HG02973 (cell line): ENCODE results near the gene LYSMD2.
"Not testable (repeated sequence)": the region's sequence is repeated elsewhere in the genome, so short reads cannot be mapped to it uniquely, and the experiment has no call there.

Experiments
- ATAC-seq: cut with Tn5 transposase; IDR thresholded peaks from one replicate; pipeline ENCODE4 v1.9.1; 2021; ENCODE audit warnings: moderate library complexity; ENCODE audit not compliant: unreplicated experiment

The LYSMD2 gene, protein sequence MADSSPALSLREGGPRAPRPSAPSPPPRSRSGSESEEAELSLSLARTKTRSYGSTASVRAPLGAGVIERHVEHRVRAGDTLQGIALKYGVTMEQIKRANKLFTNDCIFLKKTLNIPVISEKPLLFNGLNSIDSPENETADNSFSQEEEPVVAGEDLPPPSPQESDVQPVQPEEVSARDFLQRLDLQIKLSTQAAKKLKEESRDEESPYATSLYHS

DNA sequence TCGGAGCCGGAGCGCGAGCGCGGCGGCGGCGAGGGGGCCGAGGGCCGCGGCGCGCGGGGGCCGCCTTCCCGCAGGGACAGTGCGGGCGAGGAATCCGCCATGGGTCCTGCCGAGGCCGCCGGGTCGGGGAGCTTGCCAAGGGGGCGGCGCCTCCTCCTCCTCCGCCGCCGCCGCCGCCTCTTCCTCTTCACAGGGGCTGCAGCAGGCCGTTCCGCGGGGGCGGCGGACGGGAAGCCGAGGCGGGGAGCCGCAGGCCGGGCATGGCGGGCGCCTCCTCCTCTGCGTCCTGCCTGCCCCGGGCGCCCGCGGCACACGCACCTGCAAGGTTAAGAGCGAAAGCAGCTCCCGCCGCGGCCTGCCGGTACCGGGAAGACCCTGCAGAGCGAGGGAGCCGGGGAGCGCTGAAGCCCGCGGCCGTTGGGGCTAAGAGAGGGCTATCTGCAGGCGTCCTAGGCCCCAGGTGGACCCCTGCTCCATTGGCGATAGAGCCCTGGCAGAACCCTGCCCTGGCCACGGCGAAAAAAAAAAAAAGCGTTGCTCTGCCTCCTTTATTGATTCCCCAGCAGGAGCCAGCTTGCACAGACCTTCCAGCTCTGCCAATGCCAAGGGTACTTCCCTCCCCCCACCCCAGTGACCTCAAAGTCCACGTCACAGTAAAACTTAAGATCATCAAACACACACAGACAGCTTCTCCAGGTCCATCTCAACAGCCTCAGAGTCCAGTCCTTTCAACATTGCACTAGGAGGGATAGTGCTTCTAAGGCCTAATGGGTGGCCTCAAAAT is at the start of gene LYSMD2:
TSS of gene LYSMD2 (minus strand) at position 134 of the 784 bp plus-strand sequence. CDS start at position 101, 33 bp downstream.
- peak; percentile 46 for ATAC-seq

DNA sequence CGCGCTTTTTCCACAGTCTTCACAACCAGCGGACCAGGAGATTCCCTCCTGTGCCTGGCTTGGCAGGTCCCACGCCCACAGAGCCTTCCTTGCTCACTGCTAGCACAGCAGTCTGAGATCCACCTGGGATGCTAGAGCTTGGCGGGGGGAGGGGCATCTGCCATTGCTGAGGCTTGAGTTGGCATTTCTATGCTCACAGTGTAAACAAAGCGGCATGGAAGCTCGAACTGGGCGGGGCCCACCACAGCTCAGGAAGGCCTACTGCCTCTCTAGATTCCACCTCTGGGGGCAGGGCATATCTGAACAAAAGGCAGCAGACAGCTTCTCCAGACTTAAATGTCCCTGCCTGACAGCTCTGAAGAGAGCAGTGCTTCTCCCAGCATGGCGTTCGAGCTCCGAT is 49.7 kb upstream of the LYSMD2 start:
- not testable (repeated sequence) for ATAC-seq

DNA sequence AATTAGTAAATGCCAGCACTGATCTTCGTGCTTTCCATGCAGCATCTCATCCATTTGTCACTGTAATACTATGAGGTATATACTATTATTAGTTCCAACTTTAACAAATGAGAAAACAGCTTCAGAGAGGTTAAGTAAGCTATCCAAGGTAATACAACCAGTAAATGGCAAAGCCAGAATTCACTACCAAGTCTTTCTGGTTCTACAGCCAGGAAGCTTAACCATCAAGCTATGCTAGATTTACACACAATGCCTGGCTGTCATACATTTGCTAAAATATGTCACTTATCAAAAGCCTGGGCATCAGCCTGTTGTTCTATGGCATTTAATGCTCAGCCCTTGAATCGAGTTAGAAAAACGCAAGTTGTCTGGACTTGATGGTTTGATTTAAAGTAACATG is 46.5 kb upstream of the LYSMD2 start:
- ATAC-seq, result no peak

DNA sequence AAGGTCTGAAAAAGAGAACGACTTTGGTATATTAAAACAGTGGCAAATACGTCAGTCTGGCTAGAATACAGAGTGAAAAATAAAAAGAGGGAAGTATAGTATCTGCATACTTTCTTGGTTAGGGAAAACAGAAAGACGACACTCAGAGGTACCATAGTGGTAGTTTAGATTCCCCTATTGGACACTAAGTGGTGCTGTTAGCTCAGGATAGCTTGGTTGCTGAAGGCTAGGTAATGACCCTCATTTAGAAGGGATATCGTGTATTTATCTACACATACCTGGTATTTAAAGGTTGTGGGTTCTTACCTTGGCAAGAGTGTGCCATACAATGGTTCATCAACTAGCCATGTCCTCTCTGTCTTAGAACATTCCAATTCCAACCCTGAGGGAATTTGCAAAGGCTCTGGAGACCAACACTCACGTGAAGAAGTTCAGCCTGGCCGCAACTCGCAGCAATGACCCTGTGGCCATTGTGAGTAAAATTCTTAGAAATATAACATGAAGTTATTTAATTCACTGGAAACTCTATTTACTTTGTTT is 45.0 kb upstream of the LYSMD2 start:
- no peak for ATAC-seq

DNA sequence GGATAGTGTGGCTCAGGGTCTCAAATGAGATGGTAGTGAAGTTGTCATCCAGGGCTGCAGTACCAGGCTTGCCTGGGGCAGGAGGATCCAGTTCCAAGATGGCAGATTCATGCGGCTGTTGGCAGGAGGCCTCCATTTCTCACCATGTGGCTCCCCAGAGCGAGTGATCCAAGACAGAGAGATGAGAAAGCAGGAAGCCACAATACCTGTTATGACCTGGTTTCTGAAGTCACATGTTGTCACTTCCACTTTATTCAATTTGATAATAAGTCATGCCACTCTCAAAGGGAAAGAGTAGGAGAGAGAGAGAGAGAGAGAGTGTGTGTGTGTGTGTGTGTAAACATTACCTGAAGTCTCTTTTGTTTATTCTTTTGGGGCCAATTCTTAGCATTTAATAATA is 44.1 kb upstream of the LYSMD2 start:
- no peak for ATAC-seq

DNA sequence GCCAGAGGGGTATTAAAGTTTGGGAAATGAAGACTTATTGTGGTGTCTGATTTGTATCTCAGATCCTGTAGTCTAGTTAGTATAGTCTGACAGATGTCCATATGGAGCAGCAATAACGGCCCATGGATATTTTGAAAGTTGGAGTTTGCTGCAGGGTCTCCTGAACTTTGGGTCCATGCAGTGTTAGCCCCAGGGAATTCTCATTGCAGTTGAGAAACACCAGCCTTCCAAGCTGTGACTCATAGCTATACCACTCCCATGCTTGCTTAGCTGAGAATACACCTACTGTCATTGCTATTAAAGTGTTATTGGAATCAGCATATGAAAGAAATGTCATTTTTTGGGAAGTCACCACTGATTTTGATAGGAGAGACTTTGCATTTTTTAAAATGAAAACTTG is 43.2 kb upstream of the LYSMD2 start:
- no peak for ATAC-seq

DNA sequence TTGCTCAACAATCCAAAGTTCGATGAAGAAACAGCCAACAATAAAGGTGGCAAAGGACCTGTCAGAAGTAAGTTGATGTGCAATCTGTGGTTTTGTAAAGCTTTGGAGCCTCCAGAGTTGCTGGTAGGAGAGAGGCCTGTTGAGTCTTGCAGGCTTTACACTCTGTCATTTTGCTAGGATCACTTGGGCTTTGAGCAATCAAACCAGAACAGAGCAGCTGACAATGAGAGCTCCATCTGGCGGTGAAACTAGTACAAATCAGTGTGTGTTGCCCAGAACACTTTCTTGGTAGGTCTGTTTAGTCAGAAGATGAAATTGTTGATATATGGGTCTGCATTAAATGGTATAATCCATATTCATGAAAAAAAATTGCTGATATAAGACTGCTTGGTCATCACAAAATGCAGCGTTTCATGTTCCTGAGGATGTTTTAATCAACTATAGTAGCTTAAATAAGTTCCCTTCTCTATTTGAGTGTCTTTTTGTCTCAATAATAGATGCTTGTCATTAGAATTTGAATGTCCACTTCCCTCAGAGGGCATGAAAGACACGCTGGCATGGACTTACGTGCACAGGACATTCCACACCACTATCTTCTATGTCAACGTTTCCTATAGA is 39.6 kb upstream of the LYSMD2 start:
- peak; percentile 48 for ATAC-seq

DNA sequence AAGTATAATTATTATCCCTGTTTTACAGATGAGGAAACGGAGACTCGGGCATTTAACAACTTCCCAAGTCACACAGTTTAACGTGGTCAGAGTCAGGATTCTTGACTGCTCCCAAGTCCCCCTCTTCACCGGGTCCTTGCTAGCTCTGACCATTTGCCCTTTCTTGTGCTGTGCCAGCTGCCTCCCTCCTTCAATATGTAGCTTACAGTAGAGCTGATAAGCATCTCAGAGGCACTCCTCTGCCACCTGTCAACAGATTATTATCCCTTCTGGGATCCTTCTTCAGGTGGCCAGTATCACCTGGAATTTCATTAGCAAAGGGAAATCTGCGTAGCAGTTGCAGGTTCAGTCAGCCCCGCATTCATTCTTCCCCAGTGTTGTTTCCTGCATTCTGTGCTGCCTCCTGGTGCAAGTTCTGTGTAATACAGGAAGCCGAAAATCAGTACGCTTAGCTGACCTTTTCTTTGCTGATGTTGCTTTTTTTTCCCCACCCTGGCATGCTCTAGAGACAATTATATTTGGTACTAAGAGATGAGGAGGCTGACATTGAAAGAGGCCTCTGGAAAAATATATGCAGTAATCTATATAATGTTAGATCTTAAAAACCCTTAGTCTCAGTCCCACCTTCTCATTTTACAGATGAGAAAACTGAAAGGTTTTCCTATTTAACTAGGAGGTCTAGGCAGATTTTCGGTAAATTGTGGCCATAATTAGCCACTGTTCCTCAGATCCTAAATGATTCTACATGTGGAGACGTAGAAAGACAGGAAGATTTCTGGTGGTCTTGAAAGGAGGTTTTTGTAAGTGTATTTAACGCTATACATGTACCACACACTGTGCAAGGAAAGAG is 38.7 kb upstream of the LYSMD2 start:
- ATAC-seq, result no peak

DNA sequence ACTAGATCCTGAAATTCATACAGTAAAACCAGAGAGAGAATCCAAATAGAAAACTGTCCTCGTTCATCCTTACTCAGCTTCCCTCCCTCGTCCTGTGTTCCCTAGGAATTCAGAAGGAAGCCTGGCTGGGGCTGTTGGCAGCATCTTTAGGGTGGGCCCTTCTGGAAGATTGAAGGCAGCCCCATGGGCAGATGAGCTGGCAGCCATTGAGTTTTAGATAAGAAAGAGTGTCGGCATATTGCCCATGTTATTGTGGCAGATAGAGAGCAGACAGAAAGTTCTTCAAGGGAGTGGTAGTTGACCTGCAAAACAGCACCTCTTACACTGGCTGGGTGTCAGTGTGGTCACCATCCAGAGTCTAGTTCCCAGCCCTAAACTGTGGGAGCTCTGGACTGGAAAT is 37.5 kb upstream of the LYSMD2 start:
- no peak for ATAC-seq

DNA sequence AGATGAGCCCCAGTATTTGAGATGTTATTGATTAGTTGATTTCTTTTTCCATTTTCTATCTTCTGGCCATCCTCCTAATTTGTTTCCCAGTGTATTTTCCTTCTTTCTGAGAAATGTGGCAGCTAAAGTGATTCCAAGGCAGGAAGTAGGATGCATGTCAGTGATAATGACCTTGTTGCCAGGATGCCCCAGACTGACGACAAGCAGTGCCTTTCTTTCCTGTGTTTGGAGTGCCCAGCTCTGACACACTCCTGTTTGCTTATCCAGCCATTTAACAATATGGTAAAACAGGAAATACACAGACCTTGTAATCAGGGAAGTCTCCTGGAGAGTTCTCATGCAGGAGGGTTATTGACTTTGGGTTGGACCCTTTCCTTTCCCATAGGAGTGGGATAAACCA is 34.3 kb upstream of the LYSMD2 start:
- ATAC-seq, result no peak

DNA sequence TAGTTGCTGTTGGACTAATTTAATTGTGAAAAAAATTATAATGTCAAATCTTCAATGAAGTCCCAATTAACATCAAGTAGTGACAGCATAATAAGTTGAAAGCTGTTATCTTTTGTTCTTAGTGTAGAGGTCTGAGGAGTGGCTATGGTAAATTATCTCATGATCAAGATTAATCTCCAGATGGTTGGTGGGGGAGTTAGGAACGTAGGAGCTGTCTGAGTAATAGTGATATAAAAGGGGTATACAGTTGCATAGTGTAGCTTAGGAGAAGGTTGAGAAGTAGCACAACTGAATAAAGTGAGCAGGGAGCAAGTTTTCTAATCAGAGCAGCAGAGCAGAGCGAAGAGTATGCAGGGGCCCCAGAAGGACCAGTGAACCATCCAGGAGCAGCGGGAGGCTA is 33.4 kb upstream of the LYSMD2 start:
- no peak for ATAC-seq

DNA sequence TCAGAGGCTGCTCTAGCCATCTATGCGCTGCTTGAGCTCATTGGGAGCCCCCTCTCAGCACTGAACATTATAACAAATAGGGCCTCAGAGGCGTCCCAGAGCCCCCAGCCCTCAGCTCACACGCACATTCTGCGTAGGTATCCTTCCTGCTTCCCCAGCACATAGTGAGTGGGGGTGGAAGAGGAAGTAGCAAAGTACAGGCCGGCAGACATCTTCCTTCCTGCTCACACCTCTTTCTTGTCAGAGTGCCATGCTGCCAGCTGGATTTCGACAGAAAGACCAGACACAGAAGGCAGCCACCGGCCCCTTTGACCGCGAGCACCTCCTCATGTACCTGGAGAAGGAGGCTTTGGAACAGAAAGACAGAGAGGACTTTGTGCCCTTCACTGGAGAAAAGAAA is 30.6 kb upstream of the LYSMD2 start:
- no peak for ATAC-seq

DNA sequence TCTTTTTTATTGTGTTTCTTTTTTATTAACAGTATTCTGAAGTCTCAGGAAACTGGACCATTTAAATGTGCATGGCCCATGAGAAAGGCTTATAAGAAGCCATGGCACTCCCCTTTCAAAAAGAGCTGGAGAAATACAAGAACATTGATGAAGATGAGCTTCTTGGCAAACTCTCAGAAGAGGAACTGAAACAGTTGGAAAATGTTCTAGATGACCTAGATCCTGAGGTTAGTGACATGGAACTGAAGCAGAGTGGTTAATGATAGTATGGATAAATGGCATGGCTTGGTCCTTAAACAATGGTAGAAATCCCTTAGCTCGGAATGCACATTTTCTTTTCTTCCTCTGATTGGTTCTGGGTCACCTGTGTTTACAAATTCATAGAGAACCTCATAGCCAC is 28.9 kb upstream of the LYSMD2 start:
- no peak for ATAC-seq

DNA sequence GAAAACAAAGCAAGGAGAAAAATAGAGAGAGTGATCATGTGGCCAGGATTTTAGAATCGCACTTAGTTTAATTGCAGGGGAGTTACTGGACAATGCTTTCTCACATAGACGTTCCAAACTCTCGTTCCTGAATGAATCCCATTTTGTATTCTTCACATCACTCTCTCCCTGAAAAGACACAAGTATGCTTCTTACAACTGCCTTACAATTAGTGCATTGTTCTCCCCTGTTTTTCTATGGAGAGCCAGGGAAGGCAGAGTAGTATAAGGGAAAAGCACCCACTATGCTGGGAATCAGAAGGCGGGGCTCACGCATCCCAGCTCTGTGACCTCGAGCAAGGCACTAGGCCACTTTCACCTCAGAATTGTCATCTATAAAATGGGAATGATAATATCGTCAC is 28.3 kb upstream of the LYSMD2 start:
- ATAC-seq, result no peak

DNA sequence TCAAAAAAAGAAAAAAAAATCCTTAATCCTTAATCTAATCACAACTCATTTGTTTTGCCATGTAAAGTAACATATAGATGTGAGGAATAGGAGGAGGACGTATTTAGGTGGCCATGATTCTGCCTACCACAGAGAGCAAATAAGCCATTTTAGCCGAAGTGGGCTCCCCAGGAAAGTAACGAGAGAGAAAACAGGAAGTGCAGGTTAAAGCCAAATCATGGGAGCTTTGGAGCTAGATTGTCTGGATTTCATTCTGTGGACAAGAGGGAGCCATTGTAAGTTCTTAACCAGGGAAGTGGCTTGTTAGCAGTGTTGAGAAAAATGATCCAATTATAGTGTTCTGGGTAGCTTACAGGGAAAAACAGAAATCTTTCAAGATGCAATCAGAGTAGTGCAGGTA is 23.4 kb upstream of the LYSMD2 start:
- ATAC-seq, result no peak

DNA sequence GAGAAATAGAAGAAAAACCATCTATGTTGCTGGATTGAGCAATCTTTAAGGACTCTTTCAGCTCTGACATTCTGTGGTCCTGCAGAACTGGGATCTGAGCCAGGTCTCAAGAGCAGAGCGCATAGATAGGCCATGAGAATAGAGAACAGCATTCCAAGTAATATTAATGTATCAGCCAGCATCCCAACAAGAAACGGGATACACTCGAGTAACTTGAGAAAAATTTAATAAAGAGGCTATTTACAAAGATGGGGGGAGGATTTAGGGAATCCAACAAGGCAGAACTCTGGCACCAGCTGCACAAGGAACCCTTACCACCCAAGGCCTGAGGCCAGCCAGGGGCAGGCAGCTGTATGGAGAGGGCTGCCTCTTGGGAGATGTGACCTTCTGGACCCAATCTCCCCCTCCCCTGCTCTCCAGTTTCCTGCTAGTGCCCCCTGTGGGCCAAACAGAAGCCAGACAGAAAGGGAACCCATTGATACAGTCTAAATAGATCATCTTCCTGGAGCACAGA is 22.2 kb upstream of the LYSMD2 start:
- no peak for ATAC-seq

DNA sequence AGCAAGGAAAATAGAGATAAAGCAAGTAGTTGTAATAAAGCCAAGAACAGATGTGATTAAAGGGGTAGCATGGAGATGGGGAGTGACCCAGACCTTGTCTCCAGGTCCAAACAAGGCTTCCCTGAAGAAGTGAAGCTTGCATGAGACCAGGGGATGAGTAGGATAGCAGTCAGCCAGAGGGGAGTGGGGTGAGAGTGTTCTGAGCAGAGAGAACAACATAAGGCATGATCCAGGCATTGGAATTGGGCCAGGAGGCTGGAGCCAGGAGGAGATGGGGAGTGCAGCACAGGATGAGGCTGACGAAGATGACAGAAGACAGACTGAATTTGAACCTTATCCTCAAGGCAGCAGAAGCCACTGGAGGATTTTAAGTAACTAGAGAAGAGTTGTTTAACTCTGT is 21.2 kb upstream of the LYSMD2 start:
- ATAC-seq, result no peak

DNA sequence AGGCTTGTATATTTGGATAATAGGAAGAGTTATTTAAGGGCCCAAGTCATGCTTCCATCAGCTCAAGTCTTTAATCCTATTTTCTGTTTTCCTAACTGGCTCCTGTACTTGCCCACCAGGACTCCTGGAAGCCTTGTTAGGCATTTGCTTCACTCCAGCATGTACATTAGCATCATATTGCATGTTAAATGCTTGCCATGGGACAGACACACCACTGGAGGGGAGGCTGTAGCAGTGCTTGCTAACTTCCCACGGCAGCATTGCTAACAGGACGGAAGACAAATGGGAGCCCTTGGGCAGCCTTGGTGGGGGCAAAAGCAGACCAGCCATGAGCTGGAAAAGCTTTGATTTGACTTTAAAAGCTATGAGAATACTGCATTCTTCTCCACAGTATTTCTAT is 20.0 kb upstream of the LYSMD2 start:
- no peak for ATAC-seq

DNA sequence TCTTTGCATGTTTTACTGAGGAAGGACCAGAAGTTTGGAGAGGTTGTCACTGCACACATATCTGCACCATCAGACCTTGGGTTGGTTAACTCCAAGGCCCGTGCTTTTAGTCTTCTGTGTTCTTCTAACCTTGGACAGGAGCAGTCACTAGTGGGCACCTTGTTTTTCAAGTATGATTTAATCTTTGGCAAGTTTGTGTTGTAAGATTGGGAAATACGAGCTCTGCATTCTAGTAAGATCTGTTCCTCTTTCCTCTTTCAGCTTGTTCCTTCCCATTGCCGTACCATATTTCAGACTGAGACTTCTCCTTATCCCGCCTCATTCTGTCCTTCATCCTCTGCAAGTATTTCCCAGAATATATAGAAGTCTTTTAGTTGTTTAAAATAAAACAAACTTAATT is 19.0 kb upstream of the LYSMD2 start:
- ATAC-seq, result no peak

DNA sequence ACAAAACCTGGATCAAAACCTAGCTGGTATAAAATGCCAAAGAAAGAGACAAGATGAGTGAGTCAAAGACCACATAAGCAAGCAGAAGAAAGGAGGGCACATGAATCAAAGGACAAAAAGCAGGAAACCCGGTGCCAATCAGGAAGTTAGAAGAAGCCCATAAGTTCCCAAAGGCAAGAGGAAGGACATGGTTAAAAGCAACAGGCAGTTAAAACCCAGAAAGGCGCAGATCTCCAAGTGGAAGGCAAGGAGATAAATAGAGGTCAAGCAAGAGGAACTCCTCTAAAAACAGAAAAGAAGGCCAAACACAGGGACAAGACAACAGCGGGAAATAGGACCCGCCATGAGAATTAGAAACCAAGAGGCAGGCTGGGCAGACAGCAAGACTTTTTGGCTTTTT is 18.3 kb upstream of the LYSMD2 start:
- no peak for ATAC-seq

DNA sequence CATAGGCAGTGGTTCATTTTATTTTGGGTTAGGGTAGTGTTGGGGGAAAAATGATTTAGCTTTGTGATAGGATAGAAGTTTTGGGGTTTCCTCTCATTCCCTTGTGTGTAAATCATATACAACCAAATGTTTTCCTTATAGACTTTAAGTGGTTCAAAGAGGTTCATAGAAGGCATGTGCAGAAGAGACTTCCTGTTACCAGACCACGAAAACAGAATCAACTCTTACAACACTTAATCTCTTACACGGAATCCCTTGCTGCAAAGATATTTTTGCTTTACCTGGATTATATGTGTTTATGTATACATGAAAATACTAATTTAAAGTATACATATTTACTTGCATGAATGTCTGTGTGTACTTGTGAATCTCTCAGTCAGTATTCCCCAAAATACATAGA is 16.8 kb upstream of the LYSMD2 start:
- no peak for ATAC-seq
